HG03135 (cell line): ENCODE measurements around the gene NNMT.

ENCODE experiments used
- ATAC-seq: cut with Tn5 transposase; IDR thresholded peaks from one replicate; pipeline ENCODE4 v1.9.1; 2021; ENCODE audit warnings: mild to moderate bottlenecking, moderate library complexity; ENCODE audit not compliant: unreplicated experiment

Gene NNMT

DNA sequence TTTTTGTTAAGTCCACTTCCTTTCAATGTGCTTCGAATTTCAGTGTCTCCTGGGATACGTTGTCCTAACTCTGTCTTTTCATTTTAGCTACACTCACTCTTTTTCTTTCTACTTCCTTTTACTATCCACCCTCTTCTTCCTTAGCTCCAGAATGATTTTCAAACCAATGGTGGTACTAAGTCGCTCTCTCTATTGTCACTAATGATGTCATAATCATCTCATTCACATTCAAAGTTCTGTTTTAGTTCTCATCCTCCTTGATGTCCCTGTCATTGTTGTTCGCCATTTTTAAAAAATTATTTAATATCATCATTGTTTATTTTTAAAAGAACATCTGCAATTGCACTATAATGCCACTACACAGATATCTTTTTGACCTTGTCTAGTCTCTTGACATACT is 47.3 kb downstream of the NNMT start:
- ATAC-seq, result no peak

DNA sequence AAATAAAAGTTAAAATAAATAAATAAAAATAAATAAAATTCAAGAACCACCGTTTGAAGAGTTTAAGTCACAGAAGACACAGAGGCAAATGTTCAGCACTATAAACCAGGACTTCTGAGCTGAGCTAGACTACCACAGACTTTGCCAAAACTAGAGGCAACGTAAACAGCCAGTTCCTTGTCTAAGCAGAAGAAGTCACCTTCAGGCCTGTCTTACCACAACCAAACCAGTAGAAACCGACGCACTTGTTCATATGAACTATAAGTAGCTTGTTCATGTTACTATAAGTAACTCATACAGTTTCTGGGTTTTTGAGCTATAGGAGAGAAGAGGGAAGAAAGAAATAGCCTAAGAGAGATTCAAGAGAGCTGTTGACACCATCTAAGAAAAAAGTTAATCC is 48.3 kb downstream of the NNMT start:
- ATAC-seq, result no peak

DNA sequence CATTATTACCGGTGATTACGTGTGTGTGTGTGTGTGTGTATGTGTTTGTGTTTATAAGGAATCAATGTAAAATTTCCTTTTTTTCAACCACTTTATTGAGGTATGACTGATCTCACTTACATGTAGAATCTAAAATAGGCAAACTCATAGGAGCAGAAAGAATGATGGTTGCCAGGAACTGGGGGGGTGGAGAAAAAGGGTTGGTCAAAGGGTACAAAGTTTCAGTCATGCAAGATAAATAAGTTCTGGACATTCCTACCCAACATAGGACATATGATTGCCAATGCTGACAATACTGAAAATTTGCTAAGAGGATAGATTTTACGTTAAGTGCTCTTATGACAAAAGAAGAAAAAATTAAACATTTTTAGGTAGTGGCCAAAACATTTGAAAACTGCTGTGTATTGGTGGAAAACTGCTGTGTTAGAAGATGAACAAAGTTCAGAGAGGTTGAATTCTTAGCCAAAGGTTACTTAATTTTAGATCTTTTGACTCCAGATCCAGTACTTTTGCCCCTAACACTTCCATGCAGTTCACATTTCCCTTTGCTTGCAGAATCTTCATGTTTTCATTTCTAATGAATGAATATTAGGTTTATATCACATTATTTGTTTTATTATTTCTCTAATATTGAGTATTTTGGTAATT is 49.5 kb downstream of the NNMT start:
- no peak for ATAC-seq

DNA sequence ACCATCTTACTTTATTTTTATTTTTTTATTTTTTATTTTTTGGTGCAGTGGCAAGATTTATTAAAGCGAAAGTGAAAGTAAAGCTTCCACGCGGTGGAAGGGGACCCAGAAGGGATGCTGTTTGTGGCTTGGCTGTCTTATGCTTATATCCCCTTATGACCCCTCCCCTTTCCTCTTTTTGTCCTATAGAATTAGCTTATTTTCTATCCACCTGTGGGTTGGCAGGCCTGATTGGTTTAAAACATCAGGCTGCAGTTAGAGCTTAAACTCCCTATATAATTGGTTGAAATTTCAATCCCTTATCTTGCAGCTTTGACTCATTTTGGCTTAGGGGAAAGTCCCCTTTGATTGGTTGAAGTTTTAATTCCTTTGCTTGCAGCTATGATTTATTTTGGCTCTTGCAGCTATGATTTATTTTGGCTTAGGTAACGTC is 50.5 kb downstream of the NNMT start:
- no peak for ATAC-seq

DNA sequence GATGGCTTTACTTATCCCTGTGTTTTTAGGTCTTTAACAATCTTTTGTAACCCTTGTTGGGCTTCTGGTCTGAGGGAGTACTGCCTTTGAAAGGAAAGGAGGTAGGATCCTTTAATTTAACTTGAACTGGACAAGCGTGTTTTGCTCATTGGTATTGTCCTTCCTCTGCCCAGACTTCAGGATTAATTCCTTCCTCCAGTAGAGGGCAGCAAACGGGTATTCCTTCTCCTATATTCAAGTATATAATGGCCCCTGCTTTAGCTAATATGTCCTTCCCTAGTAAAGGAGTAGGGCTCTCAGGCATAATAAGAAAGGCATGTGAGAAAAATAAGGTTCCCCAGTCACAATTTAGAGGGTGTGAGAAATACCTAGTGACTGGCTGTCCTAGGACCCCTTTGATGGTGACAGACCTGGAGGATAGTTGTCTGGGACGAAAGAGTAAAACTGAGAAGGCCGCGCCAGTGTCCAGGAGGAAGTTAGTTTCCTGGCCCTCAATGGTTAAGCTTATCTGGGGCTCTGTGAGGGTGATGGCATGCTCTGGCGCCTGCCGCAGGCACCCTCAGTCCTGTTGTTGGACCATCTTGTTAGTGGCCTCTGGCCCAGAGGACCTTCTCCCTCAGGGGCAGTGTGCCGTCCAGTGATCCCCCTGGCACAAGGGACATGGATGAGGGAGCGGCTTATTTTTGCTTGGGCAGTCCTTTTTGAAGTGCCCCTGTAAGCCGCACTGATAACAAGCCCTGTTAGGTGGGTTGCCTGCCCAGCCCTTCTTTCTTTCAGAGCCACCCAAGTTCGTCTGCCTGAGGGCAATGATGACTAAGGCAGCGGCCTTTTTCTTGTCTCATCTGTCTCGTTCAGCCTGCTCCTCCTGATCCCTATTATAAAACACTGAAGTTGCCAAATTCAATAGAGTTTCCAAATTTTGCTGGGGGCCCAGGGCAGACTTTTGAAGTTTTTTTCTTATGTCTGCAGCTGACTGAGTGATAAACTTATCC is 52.3 kb downstream of the NNMT start:
- no peak for ATAC-seq

DNA sequence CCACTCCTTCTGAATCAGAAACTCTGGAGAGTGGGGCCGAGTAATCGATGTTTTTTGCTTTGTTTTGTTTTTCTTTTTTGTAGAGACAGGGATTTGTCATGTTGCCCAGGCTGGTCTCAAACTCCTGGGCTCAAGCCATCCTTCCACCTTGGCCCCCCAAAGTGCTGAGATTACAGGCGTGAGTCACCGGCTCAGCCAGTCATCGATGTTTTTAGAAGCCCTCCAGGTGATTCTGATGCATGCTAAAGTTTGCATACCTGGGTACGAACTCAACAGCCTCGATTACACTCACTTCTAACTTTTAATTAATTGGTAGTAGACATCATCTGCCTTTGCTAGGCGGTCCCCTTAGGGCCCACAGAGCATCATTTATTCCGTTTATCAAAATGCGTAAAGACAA is 53.8 kb downstream of the NNMT start:
- ATAC-seq, result no peak

DNA sequence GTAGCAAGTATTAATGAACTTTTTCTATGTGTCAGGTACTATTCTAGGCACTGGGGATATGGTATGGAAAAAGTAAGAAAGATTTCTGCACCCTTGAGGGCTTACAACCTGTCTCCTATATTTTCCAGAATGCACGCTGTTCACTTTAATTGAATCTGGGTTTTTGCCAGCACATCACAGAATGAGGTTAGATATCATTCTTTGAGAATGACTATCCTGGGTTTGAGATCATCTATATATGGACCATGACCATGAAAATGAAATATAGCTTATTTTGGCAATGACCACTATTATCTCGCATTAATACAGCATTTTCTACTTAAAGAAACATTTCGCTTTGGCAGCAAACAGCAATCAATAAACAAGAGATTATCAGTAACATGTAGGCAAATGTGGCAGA is 57.2 kb downstream of the NNMT start:
- no peak for ATAC-seq

DNA sequence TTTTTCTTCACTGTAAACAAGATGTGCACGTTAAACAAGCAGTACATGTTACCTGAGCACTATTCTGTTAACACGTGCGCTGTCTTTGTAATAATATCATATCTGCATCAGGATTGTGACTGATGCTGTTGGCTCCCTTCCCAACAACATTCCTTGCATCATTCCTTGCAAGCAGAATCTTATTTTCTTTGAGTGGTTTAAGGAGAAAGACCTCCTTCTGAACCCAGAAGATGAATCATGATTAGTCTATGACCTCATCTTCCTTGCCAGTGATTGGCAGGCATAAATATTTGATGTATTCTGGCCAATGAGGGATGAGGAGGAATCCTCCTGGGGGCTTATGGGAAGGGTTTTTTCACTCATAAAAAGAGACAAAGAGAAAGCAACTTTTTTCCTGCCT is 57.9 kb downstream of the NNMT start:
- ATAC-seq, result no peak

DNA sequence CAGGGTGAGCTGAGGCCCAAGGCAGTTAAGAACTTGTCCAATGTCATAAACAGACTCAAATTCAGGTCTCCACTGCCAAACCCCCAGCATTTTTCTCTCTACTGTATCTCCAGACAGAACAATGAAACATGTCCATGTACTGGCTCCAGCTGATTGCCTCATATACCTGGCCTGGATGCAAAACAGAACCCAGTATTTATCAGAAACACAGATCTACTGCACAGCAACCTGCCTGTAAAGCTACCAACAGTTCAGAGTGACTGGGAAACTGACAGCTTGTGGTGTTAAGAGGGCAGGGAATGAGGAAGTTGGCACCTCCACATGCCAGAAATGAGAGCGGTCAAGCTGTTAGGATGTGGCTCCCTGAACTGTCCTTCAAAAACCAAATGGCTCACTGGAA is 62.5 kb downstream of the NNMT start:
- ATAC-seq, result no peak

DNA sequence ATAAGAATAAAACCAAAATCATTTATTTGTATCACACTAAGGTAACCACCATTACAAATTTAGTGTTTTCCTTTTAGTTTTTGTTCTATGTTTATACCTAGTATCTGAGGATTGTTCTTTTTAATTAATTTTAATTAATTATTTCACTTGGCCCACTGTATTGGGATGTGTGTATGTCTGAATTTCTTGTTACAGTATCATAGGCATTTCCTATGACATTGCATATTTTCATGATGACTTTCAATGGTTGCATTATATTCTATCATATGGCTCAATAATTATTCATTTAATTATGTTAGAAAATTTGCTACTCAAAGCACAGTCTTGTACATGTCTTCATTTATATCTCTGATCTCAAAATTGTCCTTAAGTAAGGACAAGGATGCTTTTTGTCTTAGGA is 63.1 kb downstream of the NNMT start:
- ATAC-seq, result no peak

DNA sequence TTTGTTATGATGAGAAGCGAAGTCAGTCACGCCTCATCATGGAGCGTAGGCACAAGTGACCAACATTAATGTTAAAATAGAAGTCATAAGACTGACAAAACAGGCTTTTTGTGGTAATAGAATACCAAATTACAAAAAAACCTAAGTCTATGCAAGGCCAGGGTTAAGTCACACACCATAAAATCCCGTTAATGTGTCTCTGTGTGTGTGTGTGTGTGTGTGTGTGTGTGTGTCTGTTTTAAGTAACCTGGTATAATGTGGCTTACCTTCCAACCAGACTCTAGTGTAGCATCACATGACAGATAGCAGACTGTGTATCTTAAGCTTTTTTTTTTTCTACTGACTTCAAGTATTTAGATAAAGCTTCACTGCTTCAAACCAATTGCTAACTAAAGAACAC is 66.1 kb downstream of the NNMT start:
- ATAC-seq, result no peak

DNA sequence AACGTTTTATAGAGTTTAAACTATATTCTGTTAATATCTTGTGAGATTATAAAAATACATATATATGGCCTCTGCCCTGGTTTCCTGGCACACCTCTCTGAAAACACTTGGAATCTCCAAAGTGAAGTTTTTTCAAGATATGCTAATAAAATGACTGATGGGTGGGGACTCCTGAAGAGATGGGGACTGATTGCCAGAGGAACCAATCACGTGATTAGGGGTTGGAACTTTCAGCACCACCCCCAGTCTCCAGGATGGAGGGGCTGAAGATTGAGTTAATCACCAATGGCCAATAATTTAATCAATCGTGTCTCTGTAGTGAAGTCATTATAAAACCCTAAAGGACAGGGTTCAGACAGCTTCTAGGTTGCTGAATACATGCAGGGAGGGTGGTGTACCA is 66.8 kb downstream of the NNMT start:
- ATAC-seq, result no peak
